Placental epithelial cell (primary cell): ENCODE data around the gene IL36B. TPM values are rescaled to one million over a fixed set of nuclear protein-coding genes. Genes with fewer than 3 reads are reported as not detected.

Experiments used
- small RNA-seq: library from RNA; depleted of rRNA; stranded (forward); fragments of <200 nt; gene quantifications from one replicate; pipeline ENCODE3, GENCODE V24; 2012
- total RNA-seq: library from RNA; depleted of rRNA; stranded (reverse); fragments of >200 nt; gene quantifications from 2 replicates; pipeline ENCODE4 v1.2.3, GENCODE V29; 2012

The IL36B gene
- not detected in 2 replicates for total RNA-seq

GRCh38 chr2:113052396-113052917 is at the start of gene IL36B:
Gene IL36B, minus strand, starts transcription at chr2:113052867.

GRCh38 chr2:113067681-113068080 is 15.0 kb upstream of the IL36B start, which contains the start of gene IL1F10:
Gene IL1F10, plus strand, starts transcription at chr2:113067970. Its CDS starts 4,769 bp downstream, at chr2:113072739.

DNA sequence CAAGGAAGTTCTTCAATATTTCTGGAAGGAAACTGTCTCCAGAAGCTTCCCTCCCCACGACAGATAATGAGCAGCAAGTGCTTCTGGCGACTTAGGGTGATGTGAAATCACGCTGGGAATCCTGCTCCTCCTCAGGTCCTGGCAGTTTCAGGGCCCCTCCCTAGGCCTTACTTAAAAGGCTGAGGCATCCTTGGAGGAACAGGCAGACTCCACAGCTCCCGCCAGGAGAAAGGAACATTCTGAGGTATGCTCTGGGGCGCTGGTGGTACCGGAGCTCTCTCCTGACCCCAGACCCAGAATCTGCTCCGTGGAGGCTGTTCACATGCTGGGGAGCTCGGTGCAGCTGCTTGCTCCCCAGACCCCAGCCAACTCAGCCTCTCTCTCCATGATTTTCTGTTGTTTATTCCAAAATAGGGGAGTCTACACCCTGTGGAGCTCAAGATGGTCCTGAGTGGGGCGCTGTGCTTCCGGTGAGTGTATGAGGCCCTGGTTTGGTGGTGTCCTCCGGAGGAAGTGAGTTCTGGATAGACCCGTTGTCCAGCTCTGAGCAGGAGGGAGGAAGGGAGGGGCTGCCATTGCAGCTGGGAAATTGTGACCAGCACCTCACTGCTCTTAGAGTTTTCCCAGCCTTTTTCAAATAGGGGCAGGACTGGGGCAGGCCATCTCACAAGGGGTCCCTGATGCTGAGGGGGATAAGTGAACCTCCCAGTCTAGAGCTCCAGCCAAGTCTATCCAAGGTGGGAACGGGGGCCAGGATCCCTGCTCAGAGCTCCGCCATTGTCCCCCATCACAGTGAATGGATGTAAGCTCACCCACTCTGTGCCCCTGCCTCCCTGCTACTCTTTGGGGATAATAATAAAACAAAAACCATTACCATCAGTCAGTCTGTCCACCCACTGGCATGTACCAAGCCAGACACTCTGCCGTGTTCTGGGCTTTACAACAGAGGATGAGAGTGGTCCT is 6.6 kb upstream of the IL36B start, which contains the start of gene IL36RN:
IL36RN (plus strand) TSS at position 201 of the 963 bp plus-strand sequence; CDS start at position 442, 241 bp downstream.

GRCh38 chr2:113005030-113005509 is 47.6 kb downstream of the IL36B start, which contains the start of gene IL36A:
Gene IL36A, plus strand, starts transcription at chr2:113005459. Its CDS starts 413 bp downstream, at chr2:113005872.

GRCh38 chr2:112977559-112978056 is 75.1 kb downstream of the IL36B start, which contains the start of gene IL36G:
Gene IL36G, plus strand, starts transcription at chr2:112978006. Its CDS starts 633 bp downstream, at chr2:112978639.

Small RNA genes lying within 50 kb of the gene (small RNA-seq; reads per million reads assigned to genes)
- gene HMGN2P23 (not detected), gene RNU6-1180P (0.09 reads per million)

Other genes with a start within 250 kb of the IL36B start
- 0.11 TPM in 1 of 2 replicates, not detected in the other for gene IL1B, start 216.1 kb downstream of the IL36B start, total RNA-seq
- not detected in 2 replicates for gene IL37, start 141.7 kb downstream of the IL36B start, total RNA-seq
- not detected in 2 replicates for gene IL36G, start 74.9 kb downstream of the IL36B start, total RNA-seq
- gene IL36A, start 47.4 kb downstream of the IL36B start, total RNA-seq = not detected in 2 replicates
- 8.6 and 23.4 TPM in 2 replicates for gene IL36RN, start 6.3 kb upstream of the IL36B start, total RNA-seq
- 0.43 TPM in 1 of 2 replicates, not detected in the other for gene IL1F10, start 15.1 kb upstream of the IL36B start, total RNA-seq
- 5.1 and 9.2 TPM in 2 replicates for gene IL1RN, start 74.7 kb upstream of the IL36B start, total RNA-seq
- gene PSD4, start 121.1 kb upstream of the IL36B start, total RNA-seq = 61.6 and 125 TPM in 2 replicates
- gene PAX8, start 226.1 kb upstream of the IL36B start, total RNA-seq = 1.6 and 3.4 TPM in 2 replicates